NCI-H82 (cell line): ENCODE measurements around the gene PTPRT.

ENCODE experiments used
- DNase-seq: peaks from one replicate; lab custom pipeline; 2025; lab: John Stamatoyannopoulos, UW

Gene PTPRT

DNA sequence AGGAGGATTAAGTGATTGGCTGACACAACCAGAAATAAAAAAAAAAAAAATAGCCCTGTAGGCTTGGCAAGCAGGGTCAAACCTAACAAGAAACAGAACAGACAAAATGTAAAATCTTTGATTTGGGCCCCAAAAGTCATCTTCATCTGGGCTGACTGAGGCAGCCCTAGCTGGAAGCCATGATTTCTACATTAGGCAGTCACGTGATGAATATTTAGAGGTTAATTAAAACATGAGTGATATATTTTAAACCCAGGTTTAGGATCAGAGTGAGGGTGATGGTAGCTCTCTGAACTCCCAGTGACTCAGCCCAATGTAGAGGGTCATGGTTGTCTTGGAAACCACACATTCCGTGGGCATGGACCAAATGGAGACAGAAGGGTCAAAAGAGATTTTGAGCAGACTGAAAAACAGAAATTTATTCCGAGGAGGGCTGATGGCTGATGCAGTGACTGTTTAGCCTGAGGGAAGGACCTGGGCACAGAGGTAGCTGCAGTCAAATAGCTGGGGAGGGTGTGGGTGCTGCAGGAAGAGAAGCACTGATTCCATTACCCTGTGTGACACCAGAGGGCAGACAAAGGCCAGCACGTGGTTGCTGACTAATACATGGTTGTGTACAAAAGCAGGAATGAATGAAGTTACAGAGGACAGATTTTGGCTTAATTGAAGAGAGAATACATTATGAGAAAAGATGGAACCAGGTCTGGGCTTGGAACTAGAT is 998.4 kb downstream of the PTPRT start:
- peak; percentile 47 for DNase-seq

DNA sequence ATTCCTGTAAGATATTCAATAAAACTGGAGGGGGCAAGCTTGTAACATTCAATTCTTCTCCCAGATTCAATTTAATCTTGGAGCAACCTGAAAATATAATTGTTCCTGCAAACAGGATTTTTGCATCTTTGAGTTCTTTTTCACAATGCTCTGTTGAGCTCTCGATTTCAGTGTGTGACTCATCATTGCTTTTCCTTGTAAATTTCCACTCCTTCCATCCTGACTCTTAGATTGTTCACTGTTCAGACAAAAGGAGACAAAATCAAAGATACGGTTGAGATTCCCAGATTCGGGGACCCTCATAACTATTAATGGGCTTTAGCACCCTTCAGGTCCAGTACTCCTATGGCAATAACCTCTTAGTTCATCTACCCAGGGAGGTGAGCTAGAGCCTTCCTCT is 999.6 kb downstream of the PTPRT start:
- no peak for DNase-seq

- no peak for DNase-seq
Observed at GRCh38 chr20:42186337-42186736, 1003.4 kb downstream of the PTPRT start.

DNA sequence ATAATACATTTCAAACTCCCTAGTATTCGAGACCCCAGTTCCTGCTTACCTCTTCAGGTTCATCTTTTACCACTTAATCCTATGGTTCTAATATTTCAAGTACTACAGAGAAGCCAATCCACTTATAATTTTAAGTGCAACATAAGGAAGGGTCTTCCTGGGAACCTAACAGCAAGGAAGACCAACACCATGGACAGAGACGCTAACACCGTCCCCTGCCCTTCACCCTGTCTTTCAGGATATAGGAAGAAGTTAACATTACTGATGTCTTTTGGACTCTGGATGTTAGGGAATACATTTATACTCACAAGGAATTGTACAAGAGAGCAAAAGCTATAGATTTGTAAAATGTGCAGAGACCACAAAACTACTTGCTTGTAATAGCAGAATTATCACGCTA is 1006.6 kb downstream of the PTPRT start:
- no peak for DNase-seq

GRCh38 chr20:42181064-42181463 is 1008.6 kb downstream of the PTPRT start:
- peak; percentile 82 for DNase-seq

DNA sequence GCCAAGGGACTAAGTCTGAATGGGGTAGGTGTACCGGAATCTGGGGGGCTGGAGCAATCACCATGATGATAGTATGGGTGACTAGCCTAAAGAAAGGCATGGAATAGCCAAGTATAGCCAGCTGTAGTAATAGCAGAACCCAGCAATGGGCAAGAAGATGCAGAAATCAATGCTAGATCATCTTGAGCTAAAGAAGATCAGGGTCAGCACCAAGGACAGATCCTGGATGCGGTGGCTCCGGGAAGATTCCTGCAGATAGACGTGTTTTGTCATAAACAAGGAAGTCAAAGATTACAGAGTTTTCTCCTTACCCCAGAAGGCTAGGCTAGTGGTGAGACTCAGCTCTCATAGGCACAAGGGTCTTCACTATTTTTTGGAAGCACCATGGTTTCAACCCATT is 1009.9 kb downstream of the PTPRT start:
- DNase-seq: peak; percentile 42

GRCh38 chr20:42173440-42173839 is 1016.3 kb downstream of the PTPRT start:
- DNase-seq: peak; percentile 24

- no peak for DNase-seq
Observed at GRCh38 chr20:42164121-42164890, 1025.4 kb downstream of the PTPRT start.

DNA sequence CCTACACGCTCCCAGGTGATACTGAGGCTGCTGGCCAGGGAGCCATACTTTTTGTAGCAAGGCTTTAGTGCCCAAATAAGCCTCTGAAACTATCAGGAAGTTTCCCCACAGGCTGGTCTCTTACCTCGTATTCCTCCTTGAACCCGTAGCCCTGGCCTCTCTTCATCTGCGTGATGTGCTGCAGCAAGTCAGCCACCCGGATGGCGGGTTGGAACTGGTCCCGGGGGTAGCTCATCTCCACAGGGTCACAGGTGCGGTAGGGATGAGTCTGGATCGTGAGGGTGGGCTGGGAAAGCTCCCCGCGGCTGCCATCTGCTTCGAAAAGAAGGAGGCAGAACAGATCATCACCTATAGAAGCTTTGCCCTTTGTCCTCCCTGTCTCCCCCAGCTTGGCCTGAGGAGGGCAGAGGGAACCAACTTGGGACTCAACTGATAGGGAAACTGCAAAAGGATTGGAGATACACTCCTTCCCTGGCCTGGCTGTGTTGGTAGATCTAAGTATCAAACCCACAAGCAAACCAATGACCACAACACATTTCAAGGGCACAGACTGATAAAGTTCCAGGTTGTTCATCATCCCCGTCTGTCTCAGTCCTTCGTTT is 1028.4 kb downstream of the PTPRT start:
- peak; percentile 38 for DNase-seq

DNA sequence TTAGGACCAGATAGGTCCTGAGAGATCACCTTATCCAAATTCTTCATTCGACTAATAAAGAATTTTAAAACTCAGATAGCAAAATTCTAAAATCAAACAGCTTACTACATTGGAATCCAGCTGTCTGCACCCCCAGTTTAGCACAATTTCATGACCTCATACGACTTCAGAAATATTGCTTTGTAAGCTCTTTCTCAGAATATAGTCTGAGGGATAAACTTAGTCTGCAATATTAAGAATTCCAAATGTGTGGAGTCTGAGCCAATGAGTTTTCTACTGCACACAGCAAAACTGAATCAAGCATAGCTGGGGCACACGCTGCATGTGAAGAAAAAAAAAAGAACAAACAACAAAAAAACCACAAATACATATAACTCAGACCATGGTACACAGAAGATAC is 1029.9 kb downstream of the PTPRT start:
- DNase-seq: no peak

- DNase-seq: no peak
Observed at GRCh38 chr20:42158272-42158671, 1031.4 kb downstream of the PTPRT start.

DNA sequence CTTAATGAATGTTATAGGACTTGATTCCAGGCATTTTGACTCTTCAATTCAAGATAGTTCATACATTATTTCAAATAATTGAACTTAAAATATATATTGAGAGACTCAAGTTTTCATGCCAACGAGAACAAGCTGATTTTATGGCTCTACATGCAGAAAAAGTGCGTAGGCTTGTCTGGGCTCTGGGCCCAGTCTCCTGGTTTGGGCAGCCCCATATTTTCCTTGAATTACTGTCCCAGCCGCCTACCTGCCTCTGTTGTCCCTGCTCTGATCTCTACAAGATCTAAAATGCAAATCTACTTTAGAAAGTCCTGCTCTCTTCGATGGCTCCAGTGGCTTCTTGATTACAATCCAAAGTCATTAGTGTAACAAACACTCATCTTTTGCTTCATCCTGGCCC is 1034.1 kb downstream of the PTPRT start:
- DNase-seq: no peak

GRCh38 chr20:42152575-42152974 is 1037.1 kb downstream of the PTPRT start:
- DNase-seq: no peak

GRCh38 chr20:42150230-42150629 is 1039.5 kb downstream of the PTPRT start:
- DNase-seq: peak; percentile 76

DNA sequence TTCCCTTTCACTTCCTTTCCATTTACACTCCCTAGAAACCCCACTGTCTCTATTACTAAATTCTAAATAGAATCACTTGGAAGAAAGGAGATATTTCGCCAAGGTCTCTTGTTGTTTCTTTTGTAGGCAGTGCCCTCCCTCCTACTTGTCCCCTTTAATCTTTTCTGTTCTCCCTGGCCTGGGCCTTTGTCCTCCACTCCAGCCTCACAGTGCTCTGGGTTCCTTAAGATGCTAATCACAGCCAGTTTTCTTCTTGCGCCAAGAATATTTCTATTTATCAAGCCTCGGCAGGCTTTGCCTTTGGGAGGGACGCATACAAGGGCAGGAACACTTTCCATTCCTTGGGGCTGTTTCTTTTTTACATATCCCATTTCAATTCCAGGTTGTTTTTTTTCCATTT is 1051.0 kb downstream of the PTPRT start:
- no peak for DNase-seq

GRCh38 chr20:42134265-42135098 is 1055.2 kb downstream of the PTPRT start:
- no peak for DNase-seq

DNA sequence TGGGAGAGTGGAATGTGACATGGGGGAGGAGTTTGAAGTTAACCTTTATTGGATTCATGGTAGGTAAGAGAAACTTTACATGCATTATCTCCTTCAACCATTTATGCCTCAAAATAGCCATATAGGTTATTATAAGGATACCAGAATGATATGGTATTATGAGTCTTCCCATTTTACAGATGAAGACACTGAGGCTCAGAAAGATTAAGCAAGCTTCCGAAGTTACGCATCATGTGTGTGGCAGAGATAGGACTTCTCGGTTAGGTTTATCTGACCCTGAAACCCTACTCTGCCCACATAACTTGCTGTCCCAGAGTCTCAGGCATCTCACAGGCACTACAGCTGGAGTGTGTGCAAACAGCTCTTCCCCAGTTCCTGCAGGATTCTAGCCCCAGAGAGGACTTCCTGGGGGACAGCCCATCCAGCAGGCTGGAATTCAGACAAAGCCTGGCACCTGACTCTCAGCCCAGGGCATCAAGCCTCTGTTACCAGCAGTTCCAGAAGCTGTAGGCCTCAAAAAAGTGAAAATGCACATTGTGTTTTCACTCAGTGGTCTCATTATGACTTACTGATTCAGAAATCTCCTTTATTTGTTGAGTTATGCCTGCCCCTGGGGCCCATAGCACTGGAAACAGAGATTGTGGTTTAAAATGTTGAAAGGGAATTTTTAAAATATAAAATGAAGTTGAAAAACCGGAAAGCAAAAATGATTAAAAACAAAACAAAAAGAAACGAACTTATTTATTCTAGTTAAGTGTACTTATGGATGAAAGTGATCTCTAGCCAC is 1058.7 kb downstream of the PTPRT start:
- DNase-seq: no peak

DNA sequence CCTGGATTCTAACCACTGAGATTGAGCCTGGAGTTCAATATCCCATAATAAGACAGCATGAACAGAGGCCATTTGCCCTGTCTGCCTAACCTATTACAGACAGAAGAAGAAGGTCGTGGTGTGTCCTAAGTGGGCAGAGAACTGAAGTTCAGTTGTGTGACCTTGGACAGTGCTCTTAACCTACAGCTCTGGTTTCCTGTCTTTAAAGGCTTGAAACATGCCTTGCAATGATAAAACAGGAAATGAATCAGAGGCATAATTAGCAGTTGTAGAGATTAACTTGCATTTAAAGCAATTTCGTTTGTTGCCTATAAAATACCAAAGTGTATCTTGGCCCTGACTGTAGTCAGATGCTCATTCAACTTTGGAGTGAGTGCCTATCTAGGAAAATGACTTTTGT is 1064.3 kb downstream of the PTPRT start:
- DNase-seq: no peak

DNA sequence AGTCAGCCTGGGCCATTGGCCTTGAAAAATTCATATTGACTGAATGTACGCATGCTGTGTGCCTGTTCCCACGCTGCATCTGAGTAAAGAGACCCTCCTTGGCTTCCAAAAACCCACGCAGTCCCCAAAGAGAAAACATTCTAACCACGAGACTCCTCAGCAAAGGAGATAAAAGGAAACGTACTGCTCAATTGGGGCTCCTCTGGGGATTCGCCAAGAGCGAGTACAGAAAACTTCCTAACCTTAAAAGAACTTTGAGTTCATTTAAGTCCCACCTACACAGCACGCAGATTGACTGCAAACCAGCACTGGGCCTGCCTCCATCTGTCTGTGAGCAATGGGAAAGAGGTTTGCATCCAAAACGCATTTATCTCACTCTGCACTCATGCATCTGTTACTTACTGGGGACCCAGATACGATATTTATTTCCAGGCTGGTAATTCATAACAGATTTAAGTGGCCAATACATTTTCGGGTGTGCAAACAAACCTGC is 1065.7 kb downstream of the PTPRT start:
- DNase-seq: no peak

DNA sequence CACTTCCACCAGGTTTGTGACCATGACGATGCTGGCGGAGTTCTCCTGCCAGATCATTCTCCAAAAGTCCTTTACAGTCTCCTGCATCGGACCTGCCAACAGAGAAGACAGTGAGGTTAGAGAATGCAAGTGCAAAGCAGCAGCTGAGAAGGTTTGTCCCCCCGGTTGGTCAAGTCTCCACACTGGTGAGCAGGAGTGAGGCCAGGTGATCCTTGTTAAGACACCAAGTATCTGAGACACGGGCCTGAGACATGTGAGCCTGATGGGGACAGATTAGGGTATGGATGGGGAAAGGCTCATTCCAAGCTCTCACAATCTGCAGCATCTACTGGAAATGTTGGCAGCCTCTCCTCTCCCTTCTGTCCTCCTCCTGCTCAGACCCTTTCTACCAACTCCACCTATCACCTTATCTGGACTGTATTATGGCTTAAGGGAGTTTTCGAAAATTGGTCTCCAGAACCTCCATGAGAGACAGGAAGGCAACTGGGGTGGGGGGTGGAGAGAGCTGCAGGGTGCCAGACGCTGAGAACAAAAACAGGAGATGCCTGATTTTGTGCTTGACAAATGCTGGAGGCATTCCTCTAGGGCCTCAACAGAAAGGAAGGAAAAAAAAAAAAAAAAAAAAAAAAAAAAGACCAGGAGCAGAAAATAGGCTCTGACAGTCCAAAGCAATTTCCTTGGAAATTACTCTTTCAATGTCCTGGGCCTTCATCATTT is 1071.1 kb downstream of the PTPRT start:
- DNase-seq: no peak

DNA sequence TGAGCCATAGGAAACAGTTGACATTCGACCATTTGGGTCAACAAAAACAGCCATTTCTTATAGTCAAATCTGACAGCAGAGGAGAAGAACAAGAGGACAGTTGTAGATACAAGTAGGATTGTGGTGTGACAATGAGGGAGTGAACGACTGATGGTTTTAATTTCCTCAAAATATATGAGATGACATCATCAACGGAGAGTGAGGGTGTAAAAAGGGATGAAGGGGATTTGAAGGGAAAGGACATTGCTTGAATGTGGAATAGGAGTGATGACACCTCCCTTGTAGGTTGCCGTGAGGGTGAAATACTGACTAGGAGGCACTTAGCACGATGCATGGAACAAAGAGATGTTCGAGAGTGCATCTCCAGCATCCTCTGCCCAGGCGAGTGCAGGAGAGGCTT is 1071.7 kb downstream of the PTPRT start:
- DNase-seq: no peak
